Measurements from ENCODE around the gene ATP4B.

Gene ATP4B

DNA sequence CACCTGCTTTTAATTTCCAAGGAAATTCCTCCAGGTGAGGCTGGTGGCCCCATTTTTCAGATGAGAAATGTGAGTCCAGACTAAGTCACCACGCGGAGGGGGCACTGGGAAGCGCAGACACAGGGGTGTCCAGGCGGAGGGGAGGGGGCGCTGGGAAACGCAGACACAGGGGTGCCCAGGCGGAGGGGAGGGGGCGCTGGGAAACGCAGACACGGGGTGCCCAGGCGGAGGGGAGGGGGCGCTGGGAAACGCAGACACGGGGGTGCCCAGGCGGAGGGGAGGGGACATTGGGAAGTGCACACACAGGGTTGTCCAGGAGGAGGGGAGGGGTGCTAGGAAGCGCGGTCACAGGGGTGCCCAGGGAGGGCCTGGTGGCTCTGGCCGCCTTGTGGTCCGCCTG, 12.5 kb upstream of the ATP4B start:
- Histone ChIP-seq H3K36me3 (ENCODE audit: insufficient read depth, low read length) (no peaks in the 10 kb centered on the region), H3K9me3 (ENCODE audit: insufficient read depth, low read depth, low read length) (no peaks in the 10 kb centered on the region), H3F3A (ENCODE audit: low read depth) (no peaks in the 10 kb centered on the region), H3K9ac (ENCODE audit: low read depth, low read length, poor library complexity, severe bottlenecking) (no peak overlapping the region), H3K27me3 (ENCODE audit: insufficient read depth, low read length, poor library complexity, severe bottlenecking) (no peaks in the 10 kb centered on the region), H4K20me1 (ENCODE audit: insufficient read depth, low read length, poor library complexity, severe bottlenecking) (no peaks in the 10 kb centered on the region), H3K9me2 (replicated peaks; ENCODE audit: low read depth, low read length) (no peaks in the 10 kb centered on the region), H3K4me3 (ENCODE audit: low read length, poor library complexity, severe bottlenecking) (no peak overlapping the region), H3K79me2 (ENCODE audit: insufficient read depth, low read length) (no peaks in the 10 kb centered on the region), H3K4me1 (ENCODE audit: insufficient read depth, low read length, poor library complexity, severe bottlenecking) (no peaks in the 10 kb centered on the region), H3K4me2 (ENCODE audit: low read depth, low read length, poor library complexity, severe bottlenecking) (no peak overlapping the region), H2AFZ (ENCODE audit: low read length) (no peak overlapping the region)
- TF ChIP-seq, protein P1, sequence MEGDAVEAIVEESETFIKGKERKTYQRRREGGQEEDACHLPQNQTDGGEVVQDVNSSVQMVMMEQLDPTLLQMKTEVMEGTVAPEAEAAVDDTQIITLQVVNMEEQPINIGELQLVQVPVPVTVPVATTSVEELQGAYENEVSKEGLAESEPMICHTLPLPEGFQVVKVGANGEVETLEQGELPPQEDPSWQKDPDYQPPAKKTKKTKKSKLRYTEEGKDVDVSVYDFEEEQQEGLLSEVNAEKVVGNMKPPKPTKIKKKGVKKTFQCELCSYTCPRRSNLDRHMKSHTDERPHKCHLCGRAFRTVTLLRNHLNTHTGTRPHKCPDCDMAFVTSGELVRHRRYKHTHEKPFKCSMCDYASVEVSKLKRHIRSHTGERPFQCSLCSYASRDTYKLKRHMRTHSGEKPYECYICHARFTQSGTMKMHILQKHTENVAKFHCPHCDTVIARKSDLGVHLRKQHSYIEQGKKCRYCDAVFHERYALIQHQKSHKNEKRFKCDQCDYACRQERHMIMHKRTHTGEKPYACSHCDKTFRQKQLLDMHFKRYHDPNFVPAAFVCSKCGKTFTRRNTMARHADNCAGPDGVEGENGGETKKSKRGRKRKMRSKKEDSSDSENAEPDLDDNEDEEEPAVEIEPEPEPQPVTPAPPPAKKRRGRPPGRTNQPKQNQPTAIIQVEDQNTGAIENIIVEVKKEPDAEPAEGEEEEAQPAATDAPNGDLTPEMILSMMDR (conservative IDR thresholded peaks at IDR 0.05; ENCODE audit: low read length), result no peak
- TF ChIP-seq EZH2phosphoT487 (IDR thresholded peaks at IDR 0.05; ENCODE audit: borderline replicate concordance), result no peak

GRCh38 chr13:113669755-113670341, 11.8 kb upstream of the ATP4B start:
- H3K9me3 ChIP-seq (ENCODE audit: insufficient read depth, low read depth, low read length), result no peaks in the 10 kb centered on the region
- no peaks in the 10 kb centered on the region for H3K9me2 ChIP-seq (replicated peaks; ENCODE audit: low read depth, low read length)
- H3K36me3 ChIP-seq (ENCODE audit: insufficient read depth, low read length), result no peaks in the 10 kb centered on the region
- no peaks in the 10 kb centered on the region for H4K20me1 ChIP-seq (ENCODE audit: insufficient read depth, low read length, poor library complexity, severe bottlenecking)
- H2AFZ ChIP-seq (ENCODE audit: low read length), result no peak overlapping the region
- H3K4me3 ChIP-seq (ENCODE audit: low read length, poor library complexity, severe bottlenecking), result no peak overlapping the region
- H3K4me1 ChIP-seq (ENCODE audit: insufficient read depth, low read length, poor library complexity, severe bottlenecking), result no peaks in the 10 kb centered on the region
- no peaks in the 10 kb centered on the region for H3K27me3 ChIP-seq (ENCODE audit: insufficient read depth, low read length, poor library complexity, severe bottlenecking)
- no peaks in the 10 kb centered on the region for H3K79me2 ChIP-seq (ENCODE audit: insufficient read depth, low read length)
- H3K9ac ChIP-seq (ENCODE audit: low read depth, low read length, poor library complexity, severe bottlenecking), result no peak overlapping the region
- no peak for TF ChIP-seq EZH2phosphoT487 (IDR thresholded peaks at IDR 0.05; ENCODE audit: borderline replicate concordance)
- TF ChIP-seq, protein P1 (conservative IDR thresholded peaks at IDR 0.05; ENCODE audit: low read length), result no peak
- H3F3A ChIP-seq (ENCODE audit: low read depth), result no peaks in the 10 kb centered on the region
- H3K4me2 ChIP-seq (ENCODE audit: low read depth, low read length, poor library complexity, severe bottlenecking), result no peak overlapping the region

DNA sequence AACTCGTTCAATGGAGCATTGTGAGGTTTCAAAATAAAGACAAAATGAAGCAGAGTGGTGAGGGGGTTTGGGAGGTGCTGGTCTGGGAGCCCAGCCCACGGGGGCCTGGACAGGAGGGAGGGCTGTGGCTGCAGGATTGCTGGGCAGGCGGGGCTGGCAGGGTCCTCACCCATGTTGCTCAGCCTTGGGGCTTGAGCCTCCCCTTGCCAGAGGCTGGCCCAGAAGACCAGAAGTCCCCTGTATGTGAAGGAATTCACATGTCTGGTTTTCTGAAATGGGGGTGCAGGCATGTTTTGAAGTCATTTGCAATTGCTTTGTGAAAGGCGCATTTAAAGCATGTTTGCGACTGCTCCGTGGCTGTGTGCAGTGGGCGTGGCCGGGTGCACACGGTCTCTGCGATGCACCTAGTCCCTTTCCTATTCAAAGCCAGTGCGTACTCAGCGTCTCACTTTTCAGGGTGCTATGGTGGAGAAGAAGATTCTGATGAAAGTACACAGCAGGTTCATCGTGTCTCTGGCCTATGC, 11.3 kb upstream of the ATP4B start:
- H3K4me2 ChIP-seq (ENCODE audit: low read depth, low read length, poor library complexity, severe bottlenecking), result no peak overlapping the region
- TF ChIP-seq, protein P1 (conservative IDR thresholded peaks at IDR 0.05; ENCODE audit: low read length), result no peak
- TF ChIP-seq EZH2phosphoT487 (IDR thresholded peaks at IDR 0.05; ENCODE audit: borderline replicate concordance), result no peak

More for the DNA sequence above, 11.3 kb upstream of the ATP4B start:
- H3K27me3 ChIP-seq (ENCODE audit: insufficient read depth, low read length, poor library complexity, severe bottlenecking), result no peaks in the 10 kb centered on the region
- no peaks in the 10 kb centered on the region for H3F3A ChIP-seq (ENCODE audit: low read depth)
- no peaks in the 10 kb centered on the region for H3K4me1 ChIP-seq (ENCODE audit: insufficient read depth, low read length, poor library complexity, severe bottlenecking)
- no peaks in the 10 kb centered on the region for H4K20me1 ChIP-seq (ENCODE audit: insufficient read depth, low read length, poor library complexity, severe bottlenecking)
- H2AFZ ChIP-seq (ENCODE audit: low read length), result no peak overlapping the region; the same call in 1 of the 2 replicates
- H3K4me3 ChIP-seq (ENCODE audit: low read length, poor library complexity, severe bottlenecking), result no peak overlapping the region
- H3K36me3 ChIP-seq (ENCODE audit: insufficient read depth, low read length), result no peaks in the 10 kb centered on the region
- no peaks in the 10 kb centered on the region for H3K79me2 ChIP-seq (ENCODE audit: insufficient read depth, low read length)
- no peaks in the 10 kb centered on the region for H3K9me3 ChIP-seq (ENCODE audit: insufficient read depth, low read depth, low read length)
- H3K9me2 ChIP-seq (replicated peaks; ENCODE audit: low read depth, low read length), result no peaks in the 10 kb centered on the region
- H3K9ac ChIP-seq (ENCODE audit: low read depth, low read length, poor library complexity, severe bottlenecking), result no peak overlapping the region
